AG09309 (cell line): ENCODE data around the gene TOX2.
A peak's percentile ranks its signal among the peaks of the same experiment; 100 is the strongest.

ENCODE experiments used
- DNase-seq: peaks from one replicate; pipeline ENCODE4 v3.0.0-alpha.2; 2010; ENCODE audit warnings: low read depth
- H3K4me3 ChIP-seq: 2 replicates; pipeline ENCODE4 v1.5.1; 2011; ENCODE audit warnings: mild to moderate bottlenecking, low read depth, low read length, moderate library complexity; ENCODE audit not compliant: control insufficient read depth
- CTCF ChIP-seq: IDR thresholded peaks from 2 replicates; pipeline ENCODE4 v1.5.1; 2011; ENCODE audit warnings: mild to moderate bottlenecking, low read depth, low read length, inconsistent platforms; ENCODE audit not compliant: insufficient read depth, control insufficient read depth; ENCODE audit errors: missing control alignments

TOX2 gene

DNA sequence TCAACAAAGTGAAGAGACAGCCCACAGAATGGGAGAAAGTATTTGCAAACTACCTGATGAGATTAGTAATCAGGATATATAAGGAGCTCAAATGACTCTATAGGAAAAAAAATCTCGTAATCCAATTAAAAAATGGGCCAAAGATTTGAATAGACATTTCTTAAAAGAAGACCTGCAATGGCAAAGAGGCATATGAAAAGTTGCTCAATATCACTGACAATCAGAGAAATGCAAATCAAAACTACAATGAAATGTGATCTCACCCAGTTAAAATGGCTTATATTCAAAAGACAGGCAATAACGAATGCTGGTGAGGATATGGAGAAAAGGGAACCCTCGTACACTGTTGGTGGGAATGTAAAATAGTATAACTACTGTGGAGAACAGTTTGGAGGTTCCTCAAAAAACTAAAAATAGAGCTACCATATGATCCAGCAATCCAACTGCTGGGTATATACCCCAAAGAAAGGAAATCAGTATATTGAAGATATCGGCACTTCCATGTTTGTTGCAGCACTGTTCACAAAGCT, 65.0 kb downstream of the TOX2 start:
- TF ChIP-seq CTCF, result no peak
- DNase-seq, result no peak
- H3K4me3 ChIP-seq, result no peak overlapping the region

DNA sequence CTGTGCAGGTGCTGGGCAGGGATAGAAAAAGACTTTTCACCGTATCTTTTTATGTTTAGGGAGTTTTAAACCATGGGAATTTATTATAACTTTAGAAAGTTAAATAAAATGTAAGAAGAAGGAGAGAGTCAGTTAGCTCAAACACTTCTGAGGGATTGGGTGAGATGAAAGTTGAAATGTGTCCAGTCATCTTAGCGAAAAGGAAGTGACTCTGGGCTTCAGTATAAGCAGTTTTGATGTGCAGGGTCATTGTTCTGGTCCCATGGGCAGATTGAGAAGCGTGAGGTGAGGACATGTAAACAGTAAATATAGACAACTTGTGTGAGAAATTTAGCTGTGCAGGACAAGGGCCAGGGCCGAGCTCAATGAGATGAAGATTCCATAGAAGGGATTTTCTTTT, 66.9 kb downstream of the TOX2 start:
- no peak for DNase-seq
- no peak for TF ChIP-seq CTCF
- H3K4me3 ChIP-seq, result no peak overlapping the region

DNA sequence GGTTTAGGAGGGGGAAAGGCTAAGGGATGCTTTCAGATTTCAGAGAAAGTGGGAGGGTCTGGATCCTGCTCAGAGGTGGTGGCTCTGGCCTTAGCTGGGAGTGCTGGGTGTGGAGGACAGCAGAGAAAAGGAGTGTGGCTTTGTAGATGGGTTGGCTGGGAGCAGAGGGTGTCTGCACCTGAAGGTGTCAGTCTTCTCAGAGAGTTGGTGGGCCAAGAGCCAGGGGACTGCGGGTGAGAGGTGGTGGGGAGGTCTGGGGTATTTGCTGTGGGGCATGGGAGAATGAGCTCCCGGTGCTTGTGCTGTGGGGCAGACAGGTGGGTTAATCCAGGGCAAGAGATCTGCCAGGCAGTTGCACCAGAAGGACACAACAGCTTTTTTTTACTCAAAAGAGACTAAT, 67.4 kb downstream of the TOX2 start:
- DNase-seq, result no peak
- no peak for TF ChIP-seq CTCF
- H3K4me3 ChIP-seq, result no peak overlapping the region

DNA sequence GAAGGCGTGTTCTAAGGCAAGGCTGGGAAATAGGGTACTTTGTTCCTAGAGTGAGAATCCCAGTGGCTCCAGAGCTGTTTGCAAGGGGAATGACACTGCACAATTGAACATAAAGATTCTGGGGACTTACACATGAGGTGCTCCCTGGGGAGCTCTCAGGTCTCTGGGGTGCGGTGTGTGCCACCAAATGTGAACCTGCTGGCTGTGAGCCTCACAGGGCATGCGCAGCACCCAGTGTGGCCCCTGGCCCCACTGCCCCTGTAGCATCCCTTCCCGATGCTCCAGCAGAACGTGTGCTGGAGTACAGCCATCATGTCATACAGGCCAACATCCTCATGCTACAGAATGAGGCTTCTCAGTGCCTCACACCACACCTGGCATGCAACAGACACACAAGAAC, 68.2 kb downstream of the TOX2 start:
- no peak for TF ChIP-seq CTCF

GRCh38 chr20:43983359-43983758, 68.7 kb downstream of the TOX2 start:
- H3K4me3 ChIP-seq, result no peak overlapping the region
- peak; percentile 40 for TF ChIP-seq CTCF
- DNase-seq, result no peak

More for the DNA sequence above, 68.2 kb downstream of the TOX2 start:
- DNase-seq, result no peak
- H3K4me3 ChIP-seq, result no peak overlapping the region

DNA sequence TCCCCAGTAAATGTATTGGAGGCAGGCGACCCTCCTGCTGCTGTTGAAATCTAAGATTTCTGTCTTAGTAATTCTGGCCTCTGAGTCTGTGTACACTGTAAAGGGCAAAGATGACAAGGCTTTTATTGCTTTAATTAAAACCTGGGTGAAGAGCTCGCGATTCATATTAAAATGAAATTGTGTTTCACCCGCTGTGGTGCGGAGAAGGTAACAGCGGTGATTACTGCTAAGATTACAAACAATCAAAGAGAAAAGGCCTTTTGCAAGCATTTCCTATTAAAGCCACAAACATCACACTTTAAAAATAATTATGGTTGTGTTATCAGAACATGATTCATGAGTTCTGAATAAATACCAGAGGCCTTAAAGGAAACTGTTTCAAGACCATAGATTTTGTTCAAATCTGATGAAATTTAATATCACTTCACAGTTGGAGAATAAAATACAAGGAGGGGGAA, 69.3 kb downstream of the TOX2 start:
- no peak for DNase-seq
- no peak for TF ChIP-seq CTCF
- no peak overlapping the region for H3K4me3 ChIP-seq

- DNase-seq, result no peak
- no peak overlapping the region for H3K4me3 ChIP-seq
- no peak for TF ChIP-seq CTCF
Observed at GRCh38 chr20:43984587-43984986, 69.9 kb downstream of the TOX2 start.
